ENCODE results near the gene MOB3A.

Gene MOB3A

GRCh38 chr19:2121416-2122051 is 25.4 kb upstream of the MOB3A start:
- H3K9me3 ChIP-seq (ENCODE audit: control insufficient read depth, insufficient read depth, low read length): no peaks in the 10 kb centered on the region
- no peak overlapping the region for H3K9ac ChIP-seq (ENCODE audit: low read depth, low read length)
- H3K36me3 ChIP-seq (ENCODE audit: control insufficient read depth, insufficient read depth, low read length): peaks cover 76% of the 10 kb centered on the region
- no peak overlapping the region for H3K4me3 ChIP-seq (ENCODE audit: low read depth, low read length)
- H3K27me3 ChIP-seq (ENCODE audit: control insufficient read depth, insufficient read depth, low read length): no peaks in the 10 kb centered on the region
- no peaks in the 10 kb centered on the region for H3K4me1 ChIP-seq (ENCODE audit: control insufficient read depth, insufficient read depth, low read length)

DNA sequence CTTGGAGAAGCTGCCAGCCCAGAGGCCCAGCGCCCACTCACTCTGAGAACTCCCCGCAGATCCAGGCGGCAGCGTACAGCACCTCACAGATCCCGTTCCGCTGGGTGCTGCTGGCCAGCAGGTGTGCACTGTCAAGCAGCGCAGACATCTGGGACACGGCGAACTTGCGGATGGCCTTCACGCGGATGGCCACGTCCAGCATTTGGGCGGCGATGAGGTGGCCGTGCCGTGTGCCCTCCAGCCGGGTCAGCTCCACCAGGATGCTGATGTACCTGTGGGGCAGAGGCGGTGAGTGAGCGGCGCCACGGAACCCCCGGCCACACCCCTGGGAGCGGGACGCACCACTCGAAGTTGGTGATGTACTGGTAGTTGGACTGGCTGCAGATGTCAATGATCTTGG is 24.7 kb upstream of the MOB3A start:
- H3K9me3 ChIP-seq (ENCODE audit: control insufficient read depth, insufficient read depth, low read length): no peaks in the 10 kb centered on the region
- no peaks in the 10 kb centered on the region for H3K27me3 ChIP-seq (ENCODE audit: control insufficient read depth, insufficient read depth, low read length)
- peaks cover 82% of the 10 kb centered on the region for H3K36me3 ChIP-seq (ENCODE audit: control insufficient read depth, insufficient read depth, low read length)
- H3K4me3 ChIP-seq (ENCODE audit: low read depth, low read length): no peak overlapping the region
- H3K9ac ChIP-seq (ENCODE audit: low read depth, low read length): no peak overlapping the region
- H3K4me1 ChIP-seq (ENCODE audit: control insufficient read depth, insufficient read depth, low read length): no peaks in the 10 kb centered on the region

DNA sequence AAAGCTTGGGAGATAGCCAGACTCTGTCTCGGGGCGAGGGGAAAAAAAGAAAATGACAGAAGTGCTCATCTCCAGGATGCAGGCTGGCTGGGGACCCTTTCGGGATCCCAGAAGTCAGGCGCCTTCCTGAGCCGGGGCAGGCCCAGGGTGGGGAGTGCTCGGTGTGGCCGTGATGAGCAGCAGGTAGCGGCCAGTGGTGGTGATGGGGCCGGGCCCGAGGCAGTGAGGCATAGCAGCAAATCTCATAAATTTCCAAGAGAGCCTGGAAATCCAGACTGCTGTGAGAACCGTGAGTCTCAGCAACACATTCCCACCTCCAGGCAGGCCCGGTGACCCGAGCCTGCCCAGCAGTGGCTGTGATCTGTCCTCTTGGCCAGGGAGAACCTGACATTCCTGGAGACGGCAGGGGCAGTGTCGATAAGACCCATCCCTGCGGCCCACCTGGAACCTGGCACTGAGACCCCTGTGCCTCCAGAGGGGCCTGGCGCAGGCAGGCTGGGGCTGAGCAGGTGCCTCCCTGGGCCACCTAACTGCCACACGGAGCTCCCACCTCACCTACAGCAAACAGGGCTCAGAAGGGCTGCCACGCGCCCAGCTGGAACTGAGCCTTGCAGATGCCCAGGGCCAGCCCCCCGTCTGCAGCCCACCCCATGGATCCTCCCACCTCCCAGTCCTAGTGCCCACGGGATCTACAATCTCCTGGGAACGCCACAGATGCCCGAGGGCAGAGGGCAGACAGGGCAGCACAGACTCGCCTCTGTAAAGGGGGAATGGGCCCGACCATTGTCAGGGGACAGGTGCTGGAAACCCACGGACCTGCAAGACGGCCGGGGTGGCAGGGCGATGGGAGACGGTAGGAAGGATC is 24.0 kb upstream of the MOB3A start:
- H3K27me3 ChIP-seq (ENCODE audit: control insufficient read depth, insufficient read depth, low read length): no peaks in the 10 kb centered on the region
- no peak overlapping the region for H3K4me3 ChIP-seq (ENCODE audit: low read depth, low read length)
- H3K4me1 ChIP-seq (ENCODE audit: control insufficient read depth, insufficient read depth, low read length): no peaks in the 10 kb centered on the region
- H3K36me3 ChIP-seq (ENCODE audit: control insufficient read depth, insufficient read depth, low read length): peaks cover 86% of the 10 kb centered on the region
- H3K9me3 ChIP-seq (ENCODE audit: control insufficient read depth, insufficient read depth, low read length): no peaks in the 10 kb centered on the region
- no peak overlapping the region for H3K9ac ChIP-seq (ENCODE audit: low read depth, low read length)

- Histone ChIP-seq H3K4me3 (ENCODE audit: low read depth, low read length) (no peak overlapping the region), H3K9me3 (ENCODE audit: control insufficient read depth, insufficient read depth, low read length) (no peaks in the 10 kb centered on the region), H3K36me3 (ENCODE audit: control insufficient read depth, insufficient read depth, low read length) (peaks cover 92% of the 10 kb centered on the region)
Observed at GRCh38 chr19:2118438-2118837, 22.3 kb upstream of the MOB3A start.

GRCh38 chr19:2117215-2117960 is 21.3 kb upstream of the MOB3A start:
- no peak overlapping the region for H3K9ac ChIP-seq (ENCODE audit: low read depth, low read length)
- H3K27me3 ChIP-seq (ENCODE audit: control insufficient read depth, insufficient read depth, low read length): no peaks in the 10 kb centered on the region
- peaks cover 91% of the 10 kb centered on the region for H3K36me3 ChIP-seq (ENCODE audit: control insufficient read depth, insufficient read depth, low read length)
- no peak overlapping the region for H3K4me3 ChIP-seq (ENCODE audit: low read depth, low read length)
- H3K4me1 ChIP-seq (ENCODE audit: control insufficient read depth, insufficient read depth, low read length): no peaks in the 10 kb centered on the region
- H3K9me3 ChIP-seq (ENCODE audit: control insufficient read depth, insufficient read depth, low read length): no peaks in the 10 kb centered on the region

More at GRCh38 chr19:2118438-2118837, 22.3 kb upstream of the MOB3A start:
- Histone ChIP-seq H3K9ac (ENCODE audit: low read depth, low read length) (no peak overlapping the region), H3K27me3 (ENCODE audit: control insufficient read depth, insufficient read depth, low read length) (no peaks in the 10 kb centered on the region), H3K4me1 (ENCODE audit: control insufficient read depth, insufficient read depth, low read length) (no peaks in the 10 kb centered on the region)

- Histone ChIP-seq H3K4me3 (ENCODE audit: low read depth, low read length) (no peak overlapping the region), H3K27me3 (ENCODE audit: control insufficient read depth, insufficient read depth, low read length) (no peaks in the 10 kb centered on the region), H3K9ac (ENCODE audit: low read depth, low read length) (no peak overlapping the region), H3K4me1 (ENCODE audit: control insufficient read depth, insufficient read depth, low read length) (no peaks in the 10 kb centered on the region), H3K9me3 (ENCODE audit: control insufficient read depth, insufficient read depth, low read length) (no peaks in the 10 kb centered on the region), H3K36me3 (ENCODE audit: control insufficient read depth, insufficient read depth, low read length) (peaks cover 91% of the 10 kb centered on the region)
Observed at GRCh38 chr19:2116507-2116906, 20.4 kb upstream of the MOB3A start.

DNA sequence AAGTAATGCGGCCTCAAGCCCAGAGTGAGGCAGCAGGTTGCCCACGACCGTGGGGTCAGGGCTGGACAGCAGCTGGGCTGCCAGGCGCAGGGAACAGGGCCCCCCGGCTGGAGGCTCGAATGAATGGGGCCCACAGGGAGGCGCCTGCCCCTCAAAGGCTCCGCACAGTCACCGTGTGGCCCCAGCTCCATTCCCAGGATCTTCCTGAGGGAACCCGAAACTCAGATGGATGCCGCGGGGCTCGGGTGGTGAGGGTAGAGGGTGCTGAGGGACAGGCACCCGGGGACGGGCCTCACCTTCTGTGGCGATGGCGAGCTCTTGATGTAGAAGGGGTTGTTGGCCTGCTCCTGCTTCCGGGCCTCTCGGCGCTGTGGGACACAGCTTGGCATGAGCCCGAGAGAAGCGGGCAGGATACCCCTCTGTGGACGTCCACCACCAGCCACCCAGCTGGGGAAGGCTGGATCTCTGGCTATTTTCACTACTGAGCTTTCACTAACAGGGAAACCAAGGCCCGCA is 19.8 kb upstream of the MOB3A start:
- H3K27me3 ChIP-seq (ENCODE audit: control insufficient read depth, insufficient read depth, low read length): no peaks in the 10 kb centered on the region
- no peak overlapping the region for H3K4me3 ChIP-seq (ENCODE audit: low read depth, low read length)
- no peaks in the 10 kb centered on the region for H3K9me3 ChIP-seq (ENCODE audit: control insufficient read depth, insufficient read depth, low read length)
- peaks cover 91% of the 10 kb centered on the region for H3K36me3 ChIP-seq (ENCODE audit: control insufficient read depth, insufficient read depth, low read length)
- H3K9ac ChIP-seq (ENCODE audit: low read depth, low read length): no peak overlapping the region
- H3K4me1 ChIP-seq (ENCODE audit: control insufficient read depth, insufficient read depth, low read length): no peaks in the 10 kb centered on the region

DNA sequence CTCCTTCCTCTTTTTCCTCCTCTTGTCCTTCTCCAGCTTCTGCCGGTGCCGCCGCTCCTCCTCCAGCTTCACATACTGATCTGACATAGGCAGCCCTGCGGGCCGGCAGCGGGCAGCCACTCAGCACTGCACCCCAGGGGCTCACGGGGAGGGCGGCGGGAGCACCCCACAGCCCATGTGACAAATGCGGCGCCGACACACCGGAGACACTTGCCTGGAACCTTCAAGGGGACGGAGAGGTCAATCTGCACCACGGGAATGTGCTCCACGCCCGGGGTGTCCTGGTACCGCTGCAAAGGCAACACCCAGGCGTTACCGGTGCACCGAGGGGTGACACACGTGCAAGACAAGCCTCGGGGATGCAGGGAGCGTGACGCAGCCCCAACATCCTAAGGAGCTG is 19.2 kb upstream of the MOB3A start:
- Histone ChIP-seq H3K9ac (ENCODE audit: low read depth, low read length) (no peak overlapping the region), H3K4me3 (ENCODE audit: low read depth, low read length) (no peak overlapping the region), H3K27me3 (ENCODE audit: control insufficient read depth, insufficient read depth, low read length) (no peaks in the 10 kb centered on the region), H3K4me1 (ENCODE audit: control insufficient read depth, insufficient read depth, low read length) (no peaks in the 10 kb centered on the region), H3K9me3 (ENCODE audit: control insufficient read depth, insufficient read depth, low read length) (no peaks in the 10 kb centered on the region), H3K36me3 (ENCODE audit: control insufficient read depth, insufficient read depth, low read length) (peaks cover 91% of the 10 kb centered on the region)

- no peaks in the 10 kb centered on the region for H3K27me3 ChIP-seq (ENCODE audit: control insufficient read depth, insufficient read depth, low read length)
- no peaks in the 10 kb centered on the region for H3K4me1 ChIP-seq (ENCODE audit: control insufficient read depth, insufficient read depth, low read length)
- H3K9me3 ChIP-seq (ENCODE audit: control insufficient read depth, insufficient read depth, low read length): no peaks in the 10 kb centered on the region
- H3K36me3 ChIP-seq (ENCODE audit: control insufficient read depth, insufficient read depth, low read length): peaks cover 91% of the 10 kb centered on the region
- H3K4me3 ChIP-seq (ENCODE audit: low read depth, low read length): no peak overlapping the region
- no peak overlapping the region for H3K9ac ChIP-seq (ENCODE audit: low read depth, low read length)
Observed at GRCh38 chr19:2114821-2115220, 18.7 kb upstream of the MOB3A start.

DNA sequence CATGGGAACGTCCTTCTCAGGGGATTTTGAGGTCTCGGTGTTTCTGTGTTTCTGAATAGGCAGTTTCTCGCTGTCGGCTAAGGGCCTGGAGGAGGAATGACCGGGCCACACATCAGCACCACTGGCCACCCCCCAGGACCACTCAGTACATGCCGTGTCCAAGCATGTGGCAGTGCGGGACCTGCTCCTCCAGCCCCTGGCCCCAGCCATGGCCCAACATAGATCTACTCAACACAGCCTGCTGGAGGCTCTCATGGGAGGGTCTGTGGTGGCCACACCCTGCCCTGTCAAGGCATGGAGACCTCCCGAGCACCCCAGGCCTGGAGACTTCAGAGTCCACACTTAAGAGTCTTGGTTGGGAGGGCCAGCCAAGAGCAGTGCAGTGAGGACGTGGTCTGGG is 18.1 kb upstream of the MOB3A start:
- no peak overlapping the region for H3K4me3 ChIP-seq (ENCODE audit: low read depth, low read length)
- no peak overlapping the region for H3K9ac ChIP-seq (ENCODE audit: low read depth, low read length)
- H3K36me3 ChIP-seq (ENCODE audit: control insufficient read depth, insufficient read depth, low read length): peaks cover 95% of the 10 kb centered on the region
- no peaks in the 10 kb centered on the region for H3K9me3 ChIP-seq (ENCODE audit: control insufficient read depth, insufficient read depth, low read length)
- H3K4me1 ChIP-seq (ENCODE audit: control insufficient read depth, insufficient read depth, low read length): no peaks in the 10 kb centered on the region
- H3K27me3 ChIP-seq (ENCODE audit: control insufficient read depth, insufficient read depth, low read length): no peaks in the 10 kb centered on the region

DNA sequence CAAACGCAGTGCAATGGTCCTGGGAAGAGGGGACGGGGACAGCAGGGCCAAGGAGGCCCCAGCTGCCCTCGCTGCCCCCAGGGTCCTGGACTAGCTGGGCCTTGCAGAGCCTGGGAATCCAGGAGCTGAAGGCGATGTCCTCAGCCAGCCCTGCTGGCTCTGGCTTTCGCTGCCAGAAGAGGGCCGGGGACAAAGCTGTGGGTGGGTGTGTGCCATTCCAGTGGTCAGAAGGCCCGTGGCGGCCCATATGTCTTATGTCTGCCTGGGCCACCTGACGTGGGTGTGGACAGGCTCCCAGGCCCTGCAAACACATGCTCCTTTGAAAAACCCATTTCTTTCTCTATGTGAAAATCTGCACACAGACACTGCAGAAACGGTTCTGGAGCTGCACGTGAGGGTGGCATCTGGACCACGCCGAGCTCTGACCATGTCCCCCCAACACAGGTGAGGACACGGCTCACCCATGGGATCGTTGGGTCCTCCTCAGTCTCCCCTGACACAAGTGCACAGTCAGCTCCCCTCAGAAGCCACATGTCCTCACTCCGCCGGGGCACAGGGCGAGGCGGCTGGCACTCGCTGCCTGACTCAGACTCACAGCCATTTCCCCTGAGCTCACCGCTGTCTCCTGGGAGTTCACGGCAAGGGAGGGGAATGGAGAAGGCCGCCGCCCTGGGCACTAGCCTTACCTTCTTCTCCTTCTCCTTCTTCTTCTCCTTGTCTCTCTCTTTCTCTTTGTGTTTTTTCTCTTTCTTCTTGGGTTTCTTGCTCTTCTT is 17.5 kb upstream of the MOB3A start:
- Histone ChIP-seq H3K9me3 (ENCODE audit: control insufficient read depth, insufficient read depth, low read length) (no peaks in the 10 kb centered on the region), H3K36me3 (ENCODE audit: control insufficient read depth, insufficient read depth, low read length) (peaks cover 98% of the 10 kb centered on the region), H3K9ac (ENCODE audit: low read depth, low read length) (no peak overlapping the region), H3K4me3 (ENCODE audit: low read depth, low read length) (no peak overlapping the region), H3K27me3 (ENCODE audit: control insufficient read depth, insufficient read depth, low read length) (no peaks in the 10 kb centered on the region), H3K4me1 (ENCODE audit: control insufficient read depth, insufficient read depth, low read length) (no peaks in the 10 kb centered on the region)

Data from iPS-15b (cell line).